ENCODE results near the gene CYB5B.

- TF ChIP-seq FOXK2 (IDR thresholded peaks at IDR 0.05) (no peak), SP1 (IDR thresholded peaks at IDR 0.05) (no peak), CTBP1 (IDR thresholded peaks at IDR 0.05; ENCODE audit: borderline replicate concordance) (no peak), FOXA1 (IDR thresholded peaks at IDR 0.05) (no peak), NFRKB (IDR thresholded peaks at IDR 0.05) (no peak), SUZ12 (IDR thresholded peaks at IDR 0.05) (no peak), FOXM1 (IDR thresholded peaks at IDR 0.05; ENCODE audit: borderline replicate concordance) (no peak), LEF1 (IDR thresholded peaks at IDR 0.05; ENCODE audit: borderline replicate concordance) (no peak), BHLHE40 (IDR thresholded peaks at IDR 0.05; ENCODE audit: borderline replicate concordance) (no peak)
Measured at GRCh38 chr16:69424935-69425784, 741 bp downstream of the CYB5B start.
